ENCODE data around the gene INHBA. TPM values are rescaled to one million over a fixed set of nuclear protein-coding genes. Genes with fewer than 3 reads are reported as not detected.

The INHBA gene
- total RNA-seq, 4 donors from 2014 or later = 0.93 to 3.5 (median 1.7) TPM

GRCh38 chr7:41706228-41706930 is 3.5 kb upstream of the INHBA start:
- ATAC-seq (ENCODE audit: low FRiP score) (no peak), DNase-seq (ENCODE audit: low spot score) (no peak)
- no peak for TF ChIP-seq CTCF (IDR thresholded peaks at IDR 0.05)

GRCh38 chr7:41705109-41705901 is 2.4 kb upstream of the INHBA start:
- TF ChIP-seq CTCF (IDR thresholded peaks at IDR 0.05) = no peak
- DNase-seq (ENCODE audit: low spot score) (no peak), ATAC-seq (ENCODE audit: low FRiP score) (peak; percentile 94)

- DNase-seq (ENCODE audit: low spot score) = no peak
- no peak for ATAC-seq (ENCODE audit: low FRiP score)
- no peak for TF ChIP-seq CTCF (IDR thresholded peaks at IDR 0.05)
These were observed 1.6 kb downstream of the INHBA start for GRCh38 chr7:41701068-41701941.

GRCh38 chr7:41700044-41700471 is 2.8 kb downstream of the INHBA start:
- ATAC-seq (ENCODE audit: low FRiP score) = no peak
- no peak for DNase-seq (ENCODE audit: low spot score)
- TF ChIP-seq CTCF (IDR thresholded peaks at IDR 0.05) = no peak

GRCh38 chr7:41699516-41699915 is 3.4 kb downstream of the INHBA start:
- no peak for ATAC-seq (ENCODE audit: low FRiP score)

GRCh38 chr7:41698726-41699125 is 4.2 kb downstream of the INHBA start:
- ATAC-seq (ENCODE audit: low FRiP score) (no peak), DNase-seq (ENCODE audit: low spot score) (no peak)
- no peak for TF ChIP-seq CTCF (IDR thresholded peaks at IDR 0.05)

More at GRCh38 chr7:41699516-41699915, 3.4 kb downstream of the INHBA start:
- DNase-seq (ENCODE audit: low spot score) = no peak
- no peak for TF ChIP-seq CTCF (IDR thresholded peaks at IDR 0.05)
